ENCODE data around the gene GDF15. TPM values are rescaled to one million over a fixed set of nuclear protein-coding genes. Genes with fewer than 3 reads are reported as not detected.

The GDF15 gene, protein sequence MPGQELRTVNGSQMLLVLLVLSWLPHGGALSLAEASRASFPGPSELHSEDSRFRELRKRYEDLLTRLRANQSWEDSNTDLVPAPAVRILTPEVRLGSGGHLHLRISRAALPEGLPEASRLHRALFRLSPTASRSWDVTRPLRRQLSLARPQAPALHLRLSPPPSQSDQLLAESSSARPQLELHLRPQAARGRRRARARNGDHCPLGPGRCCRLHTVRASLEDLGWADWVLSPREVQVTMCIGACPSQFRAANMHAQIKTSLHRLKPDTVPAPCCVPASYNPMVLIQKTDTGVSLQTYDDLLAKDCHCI
- polyA plus RNA-seq (2012; rRNA removed): 74.1 and 129 TPM in 2 replicates
- 48.5 and 76.8 TPM in 2 replicates for polyA plus RNA-seq (2012; cell fraction: cytosol; rRNA removed)
- 193 and 251 TPM in 2 replicates for polyA plus RNA-seq (2012; cell fraction: nucleus; rRNA removed)

DNA sequence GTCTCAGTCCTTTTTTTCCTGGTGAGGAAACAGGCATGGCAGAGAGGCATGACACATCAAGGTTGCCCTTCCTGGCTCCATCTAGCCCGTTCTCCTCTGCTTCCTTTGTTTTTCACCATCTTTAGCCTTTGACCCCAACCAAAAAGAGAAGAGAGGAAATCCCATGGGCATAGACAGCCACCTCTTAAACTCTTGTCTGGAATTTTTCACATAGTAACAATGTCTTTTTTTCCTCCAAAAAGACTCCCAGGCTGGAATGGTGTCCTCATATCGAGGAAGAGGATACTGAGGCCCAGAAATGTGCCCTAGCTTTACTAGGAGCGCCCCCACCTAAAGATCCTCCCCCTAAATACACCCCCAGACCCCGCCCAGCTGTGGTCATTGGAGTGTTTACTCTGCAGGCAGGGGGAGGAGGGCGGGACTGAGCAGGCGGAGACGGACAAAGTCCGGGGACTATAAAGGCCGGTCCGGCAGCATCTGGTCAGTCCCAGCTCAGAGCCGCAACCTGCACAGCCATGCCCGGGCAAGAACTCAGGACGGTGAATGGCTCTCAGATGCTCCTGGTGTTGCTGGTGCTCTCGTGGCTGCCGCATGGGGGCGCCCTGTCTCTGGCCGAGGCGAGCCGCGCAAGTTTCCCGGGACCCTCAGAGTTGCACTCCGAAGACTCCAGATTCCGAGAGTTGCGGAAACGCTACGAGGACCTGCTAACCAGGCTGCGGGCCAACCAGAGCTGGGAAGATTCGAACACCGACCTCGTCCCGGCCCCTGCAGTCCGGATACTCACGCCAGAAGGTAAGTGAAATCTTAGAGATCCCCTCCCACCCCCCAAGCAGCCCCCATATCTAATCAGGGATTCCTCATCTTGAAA is at the start of gene GDF15:
TSS of gene GDF15 (plus strand) at position 484 of the 868 bp plus-strand sequence. CDS start at position 516, 32 bp downstream.
- no peaks in the 10 kb centered on the region; the same call in 1 of the 2 replicates for H4K20me1 ChIP-seq (ENCODE audit: insufficient read depth)
- H3K36me3 ChIP-seq (replicated peaks in 1 of 2; ENCODE audit: control insufficient read depth in 1 of 2, insufficient read depth in 2 of 2, low read length in 1 of 2): peaks cover 3 to 6% of the 10 kb centered on the region in 2 experiments
- peak within 1 kb of the TSS; percentile 39 for H3K9ac ChIP-seq
- H3K9me2 ChIP-seq: no peaks in the 10 kb centered on the region
- H3F3A ChIP-seq (replicated peaks; ENCODE audit: insufficient read depth): peaks cover 18% of the 10 kb centered on the region
- H3K4me2 ChIP-seq: peak within 1 kb of the TSS; percentile 82
- H2AFZ ChIP-seq (ENCODE audit: low read depth): no peak within 1 kb of the TSS
- peak; percentile 76 for DNase-seq
- CTCF ChIA-PET: interaction anchor here (0.6 to 8.6 kb wide), 14 partner anchors 10 to 46 kb away, joined by 3 to 160 read pairs (median 4); partner anchors contain the start of gene SSBP4
- WGBS (ENCODE audit: low lambda C conversion rate): 47% methylated on average over 24 of the region's 33 CpGs
- no peaks in the 10 kb centered on the region for H3K9me3 ChIP-seq
- POLR2A ChIA-PET: no interaction called here
- peak within 1 kb of the TSS; percentile 23 to 24; a peak in 3 of 4 replicates for H3K27ac ChIP-seq (ENCODE audit: low read depth in 2 of 2, low read length in 1 of 2)
- peaks cover 9% of the 10 kb centered on the region for H3K79me2 ChIP-seq (ENCODE audit: insufficient read depth)
- H3K4me1 ChIP-seq (ENCODE audit: control insufficient read depth in 1 of 2, insufficient read depth in 2 of 2, low read depth in 1 of 2, low read length in 1 of 2): peaks cover 0 to 9% of the 10 kb centered on the region in 2 experiments; a peak in 1 of 4 replicates
- peak within 1 kb of the TSS; percentile 51 to 60 for H3K4me3 ChIP-seq (ENCODE audit: low read depth in 2 of 2, low read length in 1 of 2)
- H3K27me3 ChIP-seq (ENCODE audit: insufficient read depth): no peaks in the 10 kb centered on the region
- TF ChIP-seq NRF1 (IDR thresholded peaks at IDR 0.05; ENCODE audit: low read depth, low read length) (no peak), USF1 (IDR thresholded peaks at IDR 0.05; ENCODE audit: borderline replicate concordance, low read depth) (no peak), CHD2 (IDR thresholded peaks at IDR 0.05; ENCODE audit: low read length, partially characterized antibody) (no peak), GABPA (IDR thresholded peaks at IDR 0.05; ENCODE audit: low read depth) (no peak), PBX3 (IDR thresholded peaks at IDR 0.05) (no peak), USF2 (IDR thresholded peaks at IDR 0.05; ENCODE audit: borderline replicate concordance, low read depth, low read length) (no peak), EP300 (IDR thresholded peaks at IDR 0.05; ENCODE audit: borderline replicate concordance in 1 of 2, low read depth in 1 of 2, low read length in 1 of 2) (no peak), TEAD4 (IDR thresholded peaks at IDR 0.05; ENCODE audit: borderline replicate concordance, insufficient read depth) (no peak), YY1 (IDR thresholded peaks at IDR 0.05; ENCODE audit: low read depth) (no peak), SMC3 (IDR thresholded peaks at IDR 0.05; ENCODE audit: low read depth, low read length) (peak; percentile 28; the same call in 1 of the 2 replicates), RFX5 (IDR thresholded peaks at IDR 0.05; ENCODE audit: low read length) (no peak), FOXJ3 (CRISPR knock-in tag; IDR thresholded peaks at IDR 0.05) (no peak), NFIC (IDR thresholded peaks at IDR 0.05; ENCODE audit: borderline replicate concordance) (no peak), FOXM1 (IDR thresholded peaks at IDR 0.05; ENCODE audit: low read depth) (no peak), RCOR1 (IDR thresholded peaks at IDR 0.05; ENCODE audit: low read length) (no peak), RAD21 (IDR thresholded peaks at IDR 0.05; ENCODE audit: low read length) (0 out of 2 replicates have a peak, but pooled peaks have one; percentile 8), POLR2AphosphoS5 (IDR thresholded peaks at IDR 0.05; ENCODE audit: low read depth, low read length) (peak; percentile 99), SIN3A (IDR thresholded peaks at IDR 0.05; ENCODE audit: borderline replicate concordance, low read depth, low read length) (peak; percentile 54; the same call in 1 of the 2 replicates), TAF1 (IDR thresholded peaks at IDR 0.05; ENCODE audit: borderline replicate concordance, low read depth, low read length) (peak; percentile 89)
- TF ChIP-seq, protein P1, sequence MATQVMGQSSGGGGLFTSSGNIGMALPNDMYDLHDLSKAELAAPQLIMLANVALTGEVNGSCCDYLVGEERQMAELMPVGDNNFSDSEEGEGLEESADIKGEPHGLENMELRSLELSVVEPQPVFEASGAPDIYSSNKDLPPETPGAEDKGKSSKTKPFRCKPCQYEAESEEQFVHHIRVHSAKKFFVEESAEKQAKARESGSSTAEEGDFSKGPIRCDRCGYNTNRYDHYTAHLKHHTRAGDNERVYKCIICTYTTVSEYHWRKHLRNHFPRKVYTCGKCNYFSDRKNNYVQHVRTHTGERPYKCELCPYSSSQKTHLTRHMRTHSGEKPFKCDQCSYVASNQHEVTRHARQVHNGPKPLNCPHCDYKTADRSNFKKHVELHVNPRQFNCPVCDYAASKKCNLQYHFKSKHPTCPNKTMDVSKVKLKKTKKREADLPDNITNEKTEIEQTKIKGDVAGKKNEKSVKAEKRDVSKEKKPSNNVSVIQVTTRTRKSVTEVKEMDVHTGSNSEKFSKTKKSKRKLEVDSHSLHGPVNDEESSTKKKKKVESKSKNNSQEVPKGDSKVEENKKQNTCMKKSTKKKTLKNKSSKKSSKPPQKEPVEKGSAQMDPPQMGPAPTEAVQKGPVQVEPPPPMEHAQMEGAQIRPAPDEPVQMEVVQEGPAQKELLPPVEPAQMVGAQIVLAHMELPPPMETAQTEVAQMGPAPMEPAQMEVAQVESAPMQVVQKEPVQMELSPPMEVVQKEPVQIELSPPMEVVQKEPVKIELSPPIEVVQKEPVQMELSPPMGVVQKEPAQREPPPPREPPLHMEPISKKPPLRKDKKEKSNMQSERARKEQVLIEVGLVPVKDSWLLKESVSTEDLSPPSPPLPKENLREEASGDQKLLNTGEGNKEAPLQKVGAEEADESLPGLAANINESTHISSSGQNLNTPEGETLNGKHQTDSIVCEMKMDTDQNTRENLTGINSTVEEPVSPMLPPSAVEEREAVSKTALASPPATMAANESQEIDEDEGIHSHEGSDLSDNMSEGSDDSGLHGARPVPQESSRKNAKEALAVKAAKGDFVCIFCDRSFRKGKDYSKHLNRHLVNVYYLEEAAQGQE (IDR thresholded peaks at IDR 0.05; ENCODE audit: low read depth, low read length): peak; percentile 58; the same call in 1 of the 2 replicates
- TF ChIP-seq, protein P2, sequence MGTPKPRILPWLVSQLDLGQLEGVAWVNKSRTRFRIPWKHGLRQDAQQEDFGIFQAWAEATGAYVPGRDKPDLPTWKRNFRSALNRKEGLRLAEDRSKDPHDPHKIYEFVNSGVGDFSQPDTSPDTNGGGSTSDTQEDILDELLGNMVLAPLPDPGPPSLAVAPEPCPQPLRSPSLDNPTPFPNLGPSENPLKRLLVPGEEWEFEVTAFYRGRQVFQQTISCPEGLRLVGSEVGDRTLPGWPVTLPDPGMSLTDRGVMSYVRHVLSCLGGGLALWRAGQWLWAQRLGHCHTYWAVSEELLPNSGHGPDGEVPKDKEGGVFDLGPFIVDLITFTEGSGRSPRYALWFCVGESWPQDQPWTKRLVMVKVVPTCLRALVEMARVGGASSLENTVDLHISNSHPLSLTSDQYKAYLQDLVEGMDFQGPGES (IDR thresholded peaks at IDR 0.05; ENCODE audit: low read depth, low read length): no peak
